GM19397 (cell line): ENCODE data around the gene KCNE4.
A peak's percentile ranks its signal among the peaks of the same experiment; 100 is the strongest.

ENCODE experiments used
- ATAC-seq: cut with Tn5 transposase; IDR thresholded peaks from one replicate; pipeline ENCODE4 v1.9.1; 2021; ENCODE audit warnings: mild to moderate bottlenecking, moderate library complexity; ENCODE audit not compliant: unreplicated experiment

The KCNE4 gene

GRCh38 chr2:223083402-223084070 is 31.5 kb downstream of the KCNE4 start:
- no peak for ATAC-seq

DNA sequence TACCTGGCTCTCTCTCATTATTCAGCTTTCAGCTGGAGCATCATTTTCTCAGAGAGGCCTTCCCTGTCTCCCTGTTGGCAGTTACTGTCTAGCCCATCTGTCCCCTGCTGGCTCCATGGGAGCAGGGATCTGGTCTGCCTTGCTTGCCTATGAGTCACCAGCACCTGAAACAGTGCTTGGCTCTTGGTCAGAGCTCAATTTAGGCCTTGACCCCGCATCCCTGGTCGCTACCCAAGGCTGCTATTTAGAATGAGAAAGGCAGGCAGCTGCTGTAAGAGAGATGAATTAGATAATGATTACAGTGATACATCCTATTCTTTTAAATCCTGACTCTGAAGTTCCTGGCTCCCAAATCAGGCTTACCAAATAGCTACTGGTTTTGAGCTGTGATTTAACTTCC is 32.9 kb downstream of the KCNE4 start:
- ATAC-seq = no peak

DNA sequence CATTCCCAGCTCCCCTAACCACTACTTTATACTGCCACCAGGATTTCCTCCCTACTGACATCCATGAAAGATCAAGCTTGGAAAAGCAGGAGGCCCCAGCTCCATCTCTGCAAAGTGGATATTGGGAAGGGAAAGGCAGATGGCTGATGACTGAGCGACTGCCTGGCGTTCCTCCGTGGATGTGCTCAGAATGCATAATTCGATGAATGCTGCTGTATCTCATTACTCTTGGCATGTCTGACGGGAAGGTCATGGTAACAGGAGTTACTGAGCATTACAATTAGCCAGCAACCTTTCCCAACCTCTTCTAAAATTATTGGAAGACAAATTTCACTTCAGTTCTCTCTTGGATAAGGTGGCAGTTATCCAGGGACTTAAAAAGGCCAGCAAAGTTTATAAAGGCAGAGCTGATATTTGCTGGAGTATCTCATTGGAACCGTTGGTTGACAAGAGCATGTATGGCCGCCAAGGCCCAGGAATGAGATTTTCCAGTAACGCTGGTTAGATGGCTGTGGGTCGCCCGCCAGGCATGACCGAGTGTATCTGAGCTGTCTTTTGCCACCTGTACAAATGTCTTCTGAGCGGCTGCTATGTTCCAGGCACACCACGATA is 34.5 kb downstream of the KCNE4 start:
- no peak for ATAC-seq

GRCh38 chr2:223087466-223087865 is 35.5 kb downstream of the KCNE4 start:
- ATAC-seq = no peak

DNA sequence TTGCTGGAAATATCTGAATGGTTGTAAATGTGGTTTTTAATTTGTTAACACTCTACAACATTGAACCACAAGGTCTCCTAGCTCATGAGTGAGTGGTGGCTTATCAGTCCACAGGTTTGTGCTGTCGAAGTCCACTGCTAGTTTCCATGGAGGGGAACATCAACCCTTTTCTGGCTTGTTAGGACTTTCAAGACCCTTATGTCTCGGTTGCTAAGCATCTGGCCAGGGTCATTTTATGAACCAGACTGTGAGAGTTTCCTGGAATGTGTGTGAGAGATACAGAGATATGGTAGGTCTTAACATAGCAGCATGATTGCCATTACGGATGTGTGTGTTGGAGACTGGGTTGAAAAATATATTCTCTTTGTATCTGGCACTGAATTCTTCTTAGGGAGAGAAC is 36.9 kb downstream of the KCNE4 start:
- ATAC-seq = no peak

GRCh38 chr2:223090039-223090438 is 38.0 kb downstream of the KCNE4 start:
- no peak for ATAC-seq

GRCh38 chr2:223090540-223091235 is 38.7 kb downstream of the KCNE4 start:
- no peak for ATAC-seq

- no peak for ATAC-seq
Measured at GRCh38 chr2:223092667-223093066, 40.7 kb downstream of the KCNE4 start.

DNA sequence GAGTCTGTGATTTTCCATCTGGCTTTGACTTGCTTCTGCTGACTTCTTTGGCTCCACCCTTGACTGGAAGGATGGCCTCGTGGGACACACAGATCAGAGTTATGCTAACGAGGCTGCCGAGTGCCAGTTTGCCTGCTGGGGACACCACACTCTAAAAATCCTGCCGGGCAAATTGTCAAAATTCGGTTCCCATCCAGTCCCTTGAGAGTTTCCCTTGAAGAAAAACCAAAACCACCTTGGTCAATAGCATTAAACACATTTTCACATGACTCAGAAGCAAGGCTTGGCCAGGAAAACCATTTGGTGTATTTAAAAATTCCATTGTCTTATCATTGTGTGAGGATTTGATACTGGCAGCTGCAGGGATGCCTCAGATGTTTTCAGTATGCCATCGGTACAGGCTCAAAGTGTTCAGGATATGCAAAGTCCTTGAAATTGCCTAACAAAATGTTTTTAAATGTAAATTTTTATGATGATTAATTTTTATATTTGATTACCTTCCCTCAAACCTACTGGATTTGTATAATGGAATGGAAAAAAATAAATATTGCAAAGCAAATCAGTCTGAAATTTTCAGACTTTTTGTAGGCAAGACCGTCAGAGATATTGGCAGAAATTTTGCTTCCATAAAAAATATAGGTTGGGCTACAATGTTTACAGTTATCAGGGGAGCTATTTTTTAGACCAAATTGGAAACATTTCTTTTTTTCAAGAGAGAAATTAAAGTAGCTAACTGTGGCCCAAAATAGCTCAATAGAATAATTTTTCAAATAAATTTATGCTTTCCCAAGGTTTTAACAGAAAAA is 41.6 kb downstream of the KCNE4 start:
- no peak for ATAC-seq

- no peak for ATAC-seq
Measured at GRCh38 chr2:223095207-223095606, 43.2 kb downstream of the KCNE4 start.

DNA sequence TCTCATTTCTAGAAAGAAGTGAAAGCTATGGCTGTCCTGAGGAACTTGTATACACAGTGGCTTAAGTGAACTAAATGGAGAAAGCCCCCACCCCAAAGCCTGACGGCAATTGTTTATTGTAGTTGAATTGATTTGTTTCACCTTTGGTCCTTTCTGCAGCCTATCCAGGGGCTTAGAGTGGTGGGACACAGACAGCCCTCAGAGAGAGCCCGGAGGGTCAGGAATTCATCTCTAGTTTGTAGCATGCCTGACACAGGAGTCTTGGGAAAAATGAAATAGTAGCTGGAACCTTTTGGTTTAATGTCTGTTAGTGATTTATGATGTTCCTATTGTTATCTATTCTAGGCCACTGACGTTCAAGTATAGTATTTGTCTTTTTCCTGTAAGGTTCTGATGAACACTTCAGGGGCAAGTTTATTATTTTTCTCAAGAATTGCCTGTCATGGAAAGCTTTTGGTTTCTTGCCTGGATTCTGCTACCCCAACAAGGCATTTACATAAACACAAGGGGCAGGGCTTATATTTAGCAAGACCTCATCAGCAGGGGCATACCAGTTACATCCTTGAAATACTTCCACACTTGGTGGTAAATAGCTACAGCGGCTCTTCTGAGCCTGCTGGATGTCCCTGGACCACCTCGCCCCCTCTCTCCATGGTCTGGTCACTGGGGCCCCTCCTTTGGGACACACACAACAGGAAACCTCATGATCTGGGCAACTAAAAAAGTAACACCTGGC is 44.4 kb downstream of the KCNE4 start:
- ATAC-seq = no peak

DNA sequence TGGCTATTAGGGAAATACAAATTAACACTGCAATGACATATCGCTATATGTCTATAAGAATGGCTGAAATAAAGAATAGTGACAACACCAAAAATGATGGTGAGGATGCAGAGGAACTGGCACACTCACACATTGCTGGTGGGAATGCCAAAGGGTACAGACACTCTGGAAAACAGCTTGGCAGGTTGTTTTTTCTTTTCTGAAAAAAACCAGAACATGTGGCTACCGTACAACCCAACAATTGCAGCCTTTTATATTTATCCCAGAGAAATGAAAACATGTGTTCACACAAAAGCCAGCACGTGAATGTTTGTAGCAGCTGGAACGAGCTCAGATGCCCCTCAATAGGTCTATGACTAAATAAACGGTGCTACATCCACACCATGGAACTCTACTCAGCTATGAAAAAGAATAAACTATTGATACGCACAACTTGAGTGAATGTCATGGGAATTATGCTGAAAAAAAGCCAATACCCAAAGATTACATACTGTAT is 45.9 kb downstream of the KCNE4 start:
- no peak for ATAC-seq

GRCh38 chr2:223099561-223099960 is 47.6 kb downstream of the KCNE4 start:
- no peak for ATAC-seq

- ATAC-seq = no peak
Measured at GRCh38 chr2:223100061-223100511, 48.1 kb downstream of the KCNE4 start.

DNA sequence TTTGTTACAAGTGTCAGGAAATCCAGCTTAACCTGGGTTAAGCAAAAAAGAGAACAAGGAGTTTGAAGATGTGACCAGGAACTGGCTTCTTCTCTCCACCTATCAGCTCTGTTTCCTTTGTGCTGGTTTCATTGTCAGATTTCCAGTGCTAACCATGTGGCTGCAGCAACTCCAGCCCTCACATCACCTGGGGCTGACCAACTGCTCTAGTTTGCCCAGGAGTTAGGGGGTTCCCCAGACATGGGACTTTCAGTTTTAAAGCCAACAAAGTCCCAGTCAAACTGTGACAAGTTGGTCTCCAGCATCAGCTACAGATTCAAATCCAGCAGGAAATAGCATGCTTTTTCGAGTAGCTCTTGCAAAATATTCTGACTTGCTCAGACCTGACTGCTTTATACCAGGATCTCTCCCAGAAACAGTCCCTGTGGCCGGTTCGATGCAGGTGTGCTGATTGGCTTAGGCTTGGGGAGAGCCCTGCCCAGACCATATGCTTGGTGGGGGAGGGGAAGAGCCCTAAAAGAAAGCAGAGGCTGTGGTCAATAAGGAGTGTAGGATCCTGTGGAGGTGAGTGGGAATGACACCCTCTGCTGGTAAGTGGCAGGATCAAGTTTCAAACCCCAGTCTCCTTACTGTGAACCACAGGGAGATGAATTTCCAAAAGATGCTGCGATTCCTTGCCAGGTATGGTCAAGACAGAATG is 49.5 kb downstream of the KCNE4 start:
- ATAC-seq = peak; percentile 81

DNA sequence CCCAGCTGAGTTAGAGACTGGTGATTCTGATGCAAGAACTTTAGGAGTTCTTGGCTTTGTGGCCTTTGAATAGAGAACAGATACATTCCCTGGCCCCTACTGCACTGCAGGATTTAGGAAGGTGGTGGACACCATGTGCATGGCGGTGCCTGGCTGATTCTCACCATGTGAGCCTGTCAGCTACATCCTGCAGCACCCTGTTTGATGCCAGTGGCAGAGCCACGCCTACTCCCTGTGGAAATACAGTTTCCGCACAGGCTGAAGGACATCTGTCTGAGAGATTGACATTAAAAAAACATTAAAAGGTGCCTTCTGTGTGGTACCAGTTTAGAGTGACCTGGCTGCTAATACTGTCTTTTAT is 50.0 kb downstream of the KCNE4 start:
- ATAC-seq = no peak

- ATAC-seq = no peak
Measured at GRCh38 chr2:223102450-223102849, 50.5 kb downstream of the KCNE4 start.

DNA sequence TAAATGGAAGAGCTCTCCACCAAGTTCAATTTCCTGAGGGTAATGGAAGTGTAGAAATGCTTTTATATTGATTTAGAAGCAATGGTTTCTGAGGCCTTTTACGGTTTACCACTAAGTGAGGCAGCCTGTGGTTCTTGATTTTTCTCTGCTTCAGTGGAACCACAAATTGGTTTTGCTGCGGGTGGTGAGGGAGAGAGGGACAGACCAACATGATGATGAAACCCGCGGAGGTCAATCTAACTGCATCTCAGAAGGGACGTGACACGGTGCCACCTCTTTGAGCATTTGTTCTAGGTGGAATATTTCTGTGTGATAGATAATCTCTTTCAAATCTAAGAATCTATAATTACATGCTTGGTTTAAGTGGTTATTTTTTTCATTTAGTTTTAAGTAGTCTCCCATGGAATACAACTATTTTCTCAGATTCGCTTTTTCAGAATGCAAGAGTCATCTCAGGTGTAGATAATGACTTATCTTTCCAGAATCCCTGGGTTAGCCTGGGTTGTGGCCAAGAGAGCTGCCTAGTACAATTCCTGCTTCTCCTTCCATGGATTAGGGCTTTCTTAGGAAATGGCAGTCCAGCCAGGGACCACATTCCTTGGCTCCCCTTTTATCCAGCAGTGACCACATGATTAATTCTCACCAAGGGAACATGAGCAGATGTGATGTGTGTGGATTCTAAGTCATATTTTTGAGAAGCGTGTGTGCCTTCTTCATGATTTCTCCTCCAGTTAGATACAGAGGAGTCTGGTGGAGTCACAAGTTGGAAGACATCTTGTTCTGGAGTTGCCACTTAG is 52.5 kb downstream of the KCNE4 start:
- ATAC-seq = no peak
